ENCODE measurements around the gene GIMAP8. TPM values are rescaled to one million over a fixed set of nuclear protein-coding genes. Genes with fewer than 3 reads are reported as not detected.
A peak's percentile ranks its signal among the peaks of the same experiment; 100 is the strongest.

Gene GIMAP8
- total RNA-seq, 1 experiment from 2014 or later: 0.07 TPM

GRCh38 chr7:150448789-150449147 is 1.7 kb upstream of the GIMAP8 start:
- intact Hi-C loops (cut with micrococcal nuclease; ENCODE audit: unreplicated experiment): loop anchor here (1.0 kb wide), 1 partner anchor 306 kb away; no protein-coding TSS in a partner anchor
- ChIA-PET POLR2A (no interaction called here), CTCF (interaction anchor here (0.6 to 1.0 kb wide), 5 partner anchors 12 to 709 kb away, joined by 3 to 10 read pairs (median 3); no protein-coding TSS in a partner anchor)
- Histone ChIP-seq H3K4me3 (ENCODE audit: low read depth, low read length) (no peak overlapping the region), H3K4me1 (no peaks in the 10 kb centered on the region), H3K27me3 (replicated peaks; ENCODE audit: control insufficient read depth, insufficient read depth, low read length) (0 out of 2 replicates have a peak, but pooled peaks cover 2% of the 10 kb centered on the region), H3K36me3 (ENCODE audit: control insufficient read depth, insufficient read depth, low read length) (no peaks in the 10 kb centered on the region), H3K9me3 (no peaks in the 10 kb centered on the region)
- no peaks in the 10 kb centered on the region for H3K36me3 Mint-ChIP-seq (ENCODE audit: insufficient read depth, unreplicated experiment)
- no peak overlapping the region for H3K4me3 Mint-ChIP-seq (ENCODE audit: unreplicated experiment)
- H3K27ac Mint-ChIP-seq (ENCODE audit: unreplicated experiment): no peak overlapping the region
- no TSS peak for BruUV-seq (replicated peaks)
- no peaks in the 10 kb centered on the region for H3K9me3 Mint-ChIP-seq (ENCODE audit: unreplicated experiment)
- H3K4me1 Mint-ChIP-seq (ENCODE audit: low read depth, unreplicated experiment): peaks cover 7% of the 10 kb centered on the region
- H3K27me3 Mint-ChIP-seq (ENCODE audit: insufficient read depth, unreplicated experiment): peaks cover 23% of the 10 kb centered on the region
- peak; percentile 60 to 79 for DNase-seq
- TF ChIP-seq CTCF (IDR thresholded peaks at IDR 0.05; ENCODE audit: insufficient read depth in 1 of 2, low read depth in 1 of 2, low read length in 1 of 2, severe bottlenecking in 1 of 2, unreplicated experiment in 1 of 2): peak; percentile 93 to 97

- Histone ChIP-seq H3K4me1 (no peaks in the 10 kb centered on the region), H3K27me3 (replicated peaks; ENCODE audit: control insufficient read depth, insufficient read depth, low read length) (0 out of 2 replicates have a peak, but pooled peaks cover 2% of the 10 kb centered on the region), H3K9me3 (no peaks in the 10 kb centered on the region), H3K4me3 (ENCODE audit: low read depth, low read length) (no peak overlapping the region), H3K36me3 (ENCODE audit: control insufficient read depth, insufficient read depth, low read length) (no peaks in the 10 kb centered on the region)
- Mint-ChIP-seq H3K4me3 (ENCODE audit: unreplicated experiment) (no peak overlapping the region), H3K27me3 (ENCODE audit: insufficient read depth, unreplicated experiment) (peaks cover 27% of the 10 kb centered on the region), H3K36me3 (ENCODE audit: insufficient read depth, unreplicated experiment) (no peaks in the 10 kb centered on the region), H3K9me3 (ENCODE audit: unreplicated experiment) (no peaks in the 10 kb centered on the region), H3K4me1 (ENCODE audit: low read depth, unreplicated experiment) (peaks cover 7% of the 10 kb centered on the region), H3K27ac (ENCODE audit: unreplicated experiment) (no peak overlapping the region)
- no peak for TF ChIP-seq CTCF (IDR thresholded peaks at IDR 0.05; ENCODE audit: insufficient read depth in 1 of 2, low read depth in 1 of 2, low read length in 1 of 2, severe bottlenecking in 1 of 2, unreplicated experiment in 1 of 2)
- BruUV-seq (replicated peaks): no TSS peak
- CTCF ChIA-PET: interaction anchor here (0.6 to 1.0 kb wide), 5 partner anchors 11 to 708 kb away, joined by 3 to 10 read pairs (median 3); no protein-coding TSS in a partner anchor
- POLR2A ChIA-PET: no interaction called here
- intact Hi-C loops (cut with micrococcal nuclease; ENCODE audit: unreplicated experiment): no loop called here
- no peak for DNase-seq
Measured at GRCh38 chr7:150449206-150449952, 1.1 kb upstream of the GIMAP8 start.

- no peak for TF ChIP-seq CTCF (IDR thresholded peaks at IDR 0.05; ENCODE audit: insufficient read depth in 1 of 2, low read depth in 1 of 2, low read length in 1 of 2, severe bottlenecking in 1 of 2, unreplicated experiment in 1 of 2)
- intact Hi-C loops (cut with micrococcal nuclease; ENCODE audit: unreplicated experiment): no loop called here
- no peaks in the 10 kb centered on the region for H3K36me3 ChIP-seq (ENCODE audit: control insufficient read depth, insufficient read depth, low read length)
- no peak overlapping the region for H3K4me3 ChIP-seq (ENCODE audit: low read depth, low read length)
- H3K4me1 ChIP-seq: no peaks in the 10 kb centered on the region
- no TSS peak for BruUV-seq (replicated peaks)
- Mint-ChIP-seq H3K27ac (ENCODE audit: unreplicated experiment) (no peak overlapping the region), H3K36me3 (ENCODE audit: insufficient read depth, unreplicated experiment) (no peaks in the 10 kb centered on the region), H3K9me3 (ENCODE audit: unreplicated experiment) (peaks cover 4% of the 10 kb centered on the region), H3K4me3 (ENCODE audit: unreplicated experiment) (no peak overlapping the region), H3K4me1 (ENCODE audit: low read depth, unreplicated experiment) (peaks cover 7% of the 10 kb centered on the region), H3K27me3 (ENCODE audit: insufficient read depth, unreplicated experiment) (peaks cover 27% of the 10 kb centered on the region)
- ChIA-PET POLR2A (no interaction called here), CTCF (no interaction called here)
- H3K27me3 ChIP-seq (replicated peaks; ENCODE audit: control insufficient read depth, insufficient read depth, low read length): 0 out of 2 replicates have a peak, but pooled peaks cover 2% of the 10 kb centered on the region
- H3K9me3 ChIP-seq: peaks cover 1% of the 10 kb centered on the region
- DNase-seq: no peak
Measured at GRCh38 chr7:150451097-150451793, 815 bp downstream of the GIMAP8 start.

Measured in Caco-2 (cell line).